Mesenchymal stem cell (in vitro differentiated cells and primary cell): ENCODE measurements around the gene APPBP2.
"Not testable (repeated sequence)": the region's sequence is repeated elsewhere in the genome, so short reads cannot be mapped to it uniquely, and the experiment has no call there.

ENCODE experiments used
- DNase-seq: peaks from one replicate; pipeline ENCODE4 v3.0.0-alpha.2; 2013
- H2AFZ ChIP-seq: one replicate; pipeline ENCODE4 v1.6.1; 2013; ENCODE audit warnings: low read depth, mild to moderate bottlenecking, control low read depth, inconsistent platforms, low read length, moderate library complexity
- H2AK5ac ChIP-seq: 2 replicates; pipeline ENCODE4 v1.6.1; 2013; ENCODE audit warnings: low read length, moderate library complexity, mild to moderate bottlenecking, inconsistent platforms; ENCODE audit not compliant: severe bottlenecking
- H2BK120ac ChIP-seq: one replicate; pipeline ENCODE4 v1.6.1; 2013; ENCODE audit warnings: low read depth, mild to moderate bottlenecking, inconsistent platforms, low read length, moderate library complexity
- H2BK12ac ChIP-seq, 2 experiments: one replicate each; pipeline ENCODE4 v1.6.1; 2013; ENCODE audit warnings: inconsistent platforms in 2 of 2, low read length in 2 of 2, mild to moderate bottlenecking in 2 of 2, moderate library complexity in 2 of 2, control low read depth in 1 of 2
- H2BK15ac ChIP-seq: one replicate; pipeline ENCODE4 v1.6.1; 2013; ENCODE audit warnings: mild to moderate bottlenecking, low read depth, inconsistent platforms; ENCODE audit not compliant: poor library complexity, severe bottlenecking
- H2BK5ac ChIP-seq: 2 replicates; pipeline ENCODE4 v1.6.1; 2013; ENCODE audit warnings: low read depth, mild to moderate bottlenecking, low read length, control low read depth, inconsistent platforms; ENCODE audit not compliant: poor library complexity, severe bottlenecking
- H3K14ac ChIP-seq, 2 experiments: one replicate each; pipeline ENCODE4 v1.6.1; 2013; ENCODE audit warnings: inconsistent platforms in 2 of 2, low read length in 2 of 2, control low read depth in 1 of 2, mild to moderate bottlenecking in 1 of 2, moderate library complexity in 1 of 2
- H3K18ac ChIP-seq, 2 experiments: one replicate each; pipeline ENCODE4 v1.6.1; 2013; ENCODE audit warnings: inconsistent platforms in 2 of 2, low read length in 2 of 2, control low read depth in 1 of 2, low read depth in 1 of 2, mild to moderate bottlenecking in 1 of 2
- H3K23ac ChIP-seq, 2 experiments: one replicate each; pipeline ENCODE4 v1.6.1; 2013; ENCODE audit warnings: inconsistent platforms in 2 of 2, low read length in 2 of 2, mild to moderate bottlenecking in 2 of 2, moderate library complexity in 2 of 2, control low read depth in 1 of 2
- H3K27ac ChIP-seq: 2 replicates; pipeline ENCODE4 v1.5.1; 2013; ENCODE audit warnings: mild to moderate bottlenecking, moderate library complexity, low read length, control low read depth, inconsistent platforms; ENCODE audit not compliant: poor library complexity, severe bottlenecking
- H3K27me3 ChIP-seq, 2 experiments: 2 replicates each; pipeline versions ENCODE4 v1.6.1 to v1.7.0; 2013; ENCODE audit warnings: low read length in 2 of 2, mild to moderate bottlenecking in 2 of 2, moderate library complexity in 2 of 2, control low read depth in 1 of 2, inconsistent platforms in 1 of 2; ENCODE audit not compliant: control insufficient read depth in 1 of 2, insufficient read depth in 1 of 2
- H3K36me3 ChIP-seq, 2 experiments: 2 replicates each; pipeline versions ENCODE4 v1.6.1 to v1.7.0; 2013; ENCODE audit warnings: low read length in 2 of 2, control low read depth in 1 of 2, inconsistent platforms in 1 of 2, low read depth in 1 of 2, mild to moderate bottlenecking in 1 of 2; ENCODE audit not compliant: insufficient read depth in 2 of 2, control insufficient read depth in 1 of 2
- H3K4ac ChIP-seq, 2 experiments: one replicate each; pipeline ENCODE4 v1.6.1; 2013; ENCODE audit warnings: inconsistent platforms in 2 of 2, low read length in 2 of 2, mild to moderate bottlenecking in 2 of 2, moderate library complexity in 2 of 2, control low read depth in 1 of 2, low read depth in 1 of 2
- H3K4me1 ChIP-seq: 2 replicates; pipeline ENCODE4 v1.6.1; 2013; ENCODE audit warnings: low read depth, low read length, control low read depth; ENCODE audit not compliant: control insufficient read depth, insufficient read depth
- H3K4me2 ChIP-seq: 2 replicates; pipeline ENCODE4 v1.6.1; 2013; ENCODE audit warnings: low read length, mild to moderate bottlenecking, inconsistent platforms; ENCODE audit not compliant: poor library complexity, severe bottlenecking
- H3K4me3 ChIP-seq, 2 experiments: 2 replicates each; pipeline versions ENCODE4 v1.5.1 to v1.7.0; 2013; ENCODE audit warnings: low read length in 2 of 2, mild to moderate bottlenecking in 2 of 2, control low read depth in 1 of 2, low read depth in 1 of 2; ENCODE audit not compliant: insufficient read depth in 1 of 2
- H3K79me1 ChIP-seq: replicated peaks from 2 replicates; pipeline ENCODE4 v1.6.1; 2013; ENCODE audit warnings: mild to moderate bottlenecking, control low read depth, low read length, inconsistent platforms; ENCODE audit not compliant: poor library complexity, severe bottlenecking
- H3K9ac ChIP-seq: 2 replicates; pipeline ENCODE4 v1.7.0; 2013; ENCODE audit warnings: mild to moderate bottlenecking, low read length, moderate library complexity
- H3K9me3 ChIP-seq: 2 replicates; pipeline ENCODE4 v1.7.0; 2013; ENCODE audit warnings: mild to moderate bottlenecking, low read length; ENCODE audit not compliant: control insufficient read depth
- H4K8ac ChIP-seq: one replicate; pipeline ENCODE4 v1.6.1; 2013; ENCODE audit warnings: inconsistent platforms, mild to moderate bottlenecking, low read length, moderate library complexity
- H4K91ac ChIP-seq: one replicate; pipeline ENCODE4 v1.6.1; 2013; ENCODE audit warnings: mild to moderate bottlenecking, low read length, inconsistent platforms
- WGBS: methylation state at CpG from one replicate; pipeline ENCODE4 v1.1.7; 2013; ENCODE audit warnings: mixed read lengths; 5-methylcytosine and 5-hydroxymethylcytosine counted together

The APPBP2 gene

GRCh38 chr17:60522889-60523626 is 3.0 kb downstream of the APPBP2 start:
- Histone ChIP-seq H3K23ac (no peak overlapping the region), H3K27me3 (no peaks in the 10 kb centered on the region), H3K9ac (peak overlapping the region; percentile 99), H3K18ac (no peak overlapping the region), H2BK12ac (no peak overlapping the region), H3K9me3 (no peaks in the 10 kb centered on the region), H2BK120ac (no peak overlapping the region), H3K4me3 (peak overlapping the region in 1 of 2 experiments; percentile 98), H3K4me2 (peak overlapping the region; percentile 50), H2AK5ac (no peak overlapping the region), H3K14ac (no peak overlapping the region), H3K79me1 (peaks cover 2% of the 10 kb centered on the region), H3K4ac (no peak overlapping the region), H2AFZ (no peak overlapping the region), H2BK15ac (no peak overlapping the region), H3K36me3 (peaks cover 16 to 23% of the 10 kb centered on the region in 2 experiments), H2BK5ac (no peak overlapping the region), H3K27ac (no peak overlapping the region), H4K91ac (no peak overlapping the region), H4K8ac (no peak overlapping the region), H3K4me1 (peaks cover 8% of the 10 kb centered on the region)
- no peak for DNase-seq
- WGBS = 98% methylated on average over 3 of the region's 3 CpGs

GRCh38 chr17:60519795-60520194 is 6.2 kb downstream of the APPBP2 start:
- Histone ChIP-seq H3K79me1 (no peaks in the 10 kb centered on the region), H4K8ac (no peak overlapping the region), H3K4ac (no peak overlapping the region), H2AK5ac (no peak overlapping the region), H3K4me2 (no peak overlapping the region), H3K14ac (no peak overlapping the region), H2AFZ (no peak overlapping the region), H2BK120ac (no peak overlapping the region), H3K27me3 (no peaks in the 10 kb centered on the region), H2BK15ac (no peak overlapping the region), H3K27ac (no peak overlapping the region), H2BK12ac (no peak overlapping the region), H4K91ac (no peak overlapping the region), H3K18ac (no peak overlapping the region), H3K23ac (no peak overlapping the region), H2BK5ac (no peak overlapping the region), H3K4me1 (peaks cover 8% of the 10 kb centered on the region), H3K4me3 (no peak overlapping the region), H3K9me3 (no peaks in the 10 kb centered on the region), H3K9ac (no peak overlapping the region), H3K36me3 (peaks cover 16 to 39% of the 10 kb centered on the region in 2 experiments)
- no peak for DNase-seq
- 100% methylated on average over 1 of the region's 4 CpGs for WGBS

GRCh38 chr17:60515683-60516082 is 10.4 kb downstream of the APPBP2 start:
- H2BK12ac ChIP-seq, H4K91ac ChIP-seq, H2BK120ac ChIP-seq, H3K9ac ChIP-seq, H3K14ac ChIP-seq, H3K23ac ChIP-seq, H3K9me3 ChIP-seq, H3K4me3 ChIP-seq, H3K4ac ChIP-seq, H4K8ac ChIP-seq, H3K4me2 ChIP-seq, H2AFZ ChIP-seq, H3K79me1 ChIP-seq, H2AK5ac ChIP-seq, H2BK5ac ChIP-seq, H2BK15ac ChIP-seq, H3K4me1 ChIP-seq, H3K27ac ChIP-seq, H3K18ac ChIP-seq, H3K27me3 ChIP-seq, DNase-seq: not testable (repeated sequence)
- peaks cover 26 to 61% of the 10 kb centered on the region in 2 experiments for H3K36me3 ChIP-seq
- WGBS = 96% methylated on average over 5 of the region's 6 CpGs

- not testable (repeated sequence) for H2AK5ac ChIP-seq, H2BK120ac ChIP-seq, H4K8ac ChIP-seq, H3K14ac ChIP-seq, H3K9ac ChIP-seq, H3K4ac ChIP-seq, H4K91ac ChIP-seq, DNase-seq, H2BK15ac ChIP-seq, H3K4me3 ChIP-seq, H3K18ac ChIP-seq, H3K4me1 ChIP-seq, H2BK12ac ChIP-seq, H3K79me1 ChIP-seq, H3K23ac ChIP-seq, H2AFZ ChIP-seq, H3K27me3 ChIP-seq, H2BK5ac ChIP-seq, H3K27ac ChIP-seq, H3K9me3 ChIP-seq, H3K4me2 ChIP-seq
- 100% methylated on average over 5 of the region's 5 CpGs for WGBS
- H3K36me3 ChIP-seq = peaks cover 30 to 62% of the 10 kb centered on the region in 2 experiments
Observed at GRCh38 chr17:60515199-60515598, 10.8 kb downstream of the APPBP2 start.
